DOHH2 (cell line): ENCODE data around the gene FOXN3.

ENCODE experiments used
- H3F3A ChIP-seq: fragments of 200-600 bp; sonication (generic), shearing (Covaris generic); 2 replicates; pipeline ENCODE4 v1.6.0; 2016; ENCODE audit warnings: antibody characterized with exemption, mild to moderate bottlenecking; ENCODE audit not compliant: control insufficient read depth, insufficient read depth
- H3K27ac ChIP-seq: fragments of 200-600 bp; sonication (generic); 2 replicates; pipeline ENCODE4 v1.5.1; 2014; ENCODE audit warnings: low read depth, mild to moderate bottlenecking, low read length, moderate library complexity
- H3K27me3 ChIP-seq: fragments of 200-600 bp; sonication (generic); 2 replicates; pipeline ENCODE4 v1.6.1; 2014; ENCODE audit warnings: mild to moderate bottlenecking, low read length, mixed read lengths; ENCODE audit not compliant: control insufficient read depth
- H3K36me3 ChIP-seq: fragments of 200-600 bp; sonication (generic); 2 replicates; pipeline ENCODE4 v1.6.1; 2014; ENCODE audit warnings: mild to moderate bottlenecking, low read length, moderate library complexity, mixed read lengths; ENCODE audit not compliant: control insufficient read depth
- H3K4me1 ChIP-seq: fragments of 200-600 bp; sonication (generic); 2 replicates; pipeline ENCODE4 v1.6.1; 2014; ENCODE audit warnings: mild to moderate bottlenecking, low read length, mixed read lengths; ENCODE audit not compliant: control insufficient read depth
- H3K4me2 ChIP-seq: fragments of 200-600 bp; sonication (generic); 2 replicates; pipeline ENCODE4 v1.6.0; 2014; ENCODE audit warnings: mild to moderate bottlenecking, low read length, moderate library complexity
- H3K4me3 ChIP-seq: fragments of 200-600 bp; sonication (generic); 2 replicates; pipeline ENCODE4 v1.5.1; 2014; ENCODE audit warnings: mild to moderate bottlenecking, low read length, mixed read lengths
- H3K79me2 ChIP-seq: fragments of 200-600 bp; sonication (generic); 2 replicates; pipeline ENCODE4 v1.6.1; 2014; ENCODE audit warnings: mild to moderate bottlenecking, low read length, mixed read lengths; ENCODE audit not compliant: control insufficient read depth
- H3K9me2 ChIP-seq: fragments of 200-600 bp; sonication (generic); replicated peaks from 2 replicates; pipeline ENCODE4 v1.6.1; 2014; ENCODE audit warnings: mild to moderate bottlenecking, low read length, mixed read lengths; ENCODE audit not compliant: control insufficient read depth
- H3K9me3 ChIP-seq: fragments of 200-600 bp; sonication (generic); 2 replicates; pipeline ENCODE4 v1.6.1; 2014; ENCODE audit warnings: antibody characterized with exemption, low read length, mixed read lengths; ENCODE audit not compliant: control insufficient read depth, insufficient read depth
- H4K20me1 ChIP-seq: fragments of 200-600 bp; sonication (generic); 2 replicates; pipeline ENCODE4 v1.6.0; 2014; ENCODE audit warnings: low read depth, mild to moderate bottlenecking, antibody characterized with exemption, low read length, moderate library complexity; ENCODE audit not compliant: control insufficient read depth, insufficient read depth
- EZH2phosphoT487 ChIP-seq: fragments of 200-600 bp; sonication (generic); IDR thresholded peaks from 2 replicates; pipeline ENCODE4 v1.6.1; 2017; ENCODE audit warnings: borderline replicate concordance, mild to moderate bottlenecking, antibody characterized with exemption, low read length, moderate library complexity, mixed read lengths
- TF ChIP-seq, protein P1 (sequence below): fragments of 200-600 bp; sonication (generic); IDR thresholded peaks from one replicate; pipeline ENCODE4 v1.5.1; 2014; ENCODE audit warnings: antibody characterized with exemption, mild to moderate bottlenecking, low read depth, low read length; ENCODE audit not compliant: poor library complexity, severe bottlenecking

FOXN3 gene

DNA sequence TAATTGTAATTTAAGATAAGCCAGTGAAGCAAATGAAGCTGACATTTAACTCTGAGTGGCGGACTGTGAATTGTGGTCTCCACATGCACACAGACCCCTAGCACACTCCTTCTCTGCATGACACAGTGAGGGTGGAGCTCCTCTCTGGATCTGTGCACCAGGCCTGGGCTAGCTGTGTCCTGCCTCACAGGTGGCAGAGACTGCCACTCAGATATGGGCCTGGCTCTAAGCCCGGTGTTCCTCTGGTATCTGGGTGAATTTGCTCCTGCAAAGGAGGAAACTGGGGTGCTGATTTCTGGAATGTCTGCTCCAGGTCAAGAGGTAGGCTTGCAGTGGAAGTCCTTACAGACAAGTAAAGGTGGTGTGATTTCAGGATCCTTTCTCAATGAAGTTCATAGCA is 282.4 kb downstream of the FOXN3 start:
- no peaks in the 10 kb centered on the region for H3K4me1 ChIP-seq
- H3K79me2 ChIP-seq = no peaks in the 10 kb centered on the region
- H3K4me3 ChIP-seq = no peak overlapping the region
- H3F3A ChIP-seq = no peaks in the 10 kb centered on the region
- H4K20me1 ChIP-seq = no peaks in the 10 kb centered on the region
- no peaks in the 10 kb centered on the region for H3K9me2 ChIP-seq
- H3K36me3 ChIP-seq = no peaks in the 10 kb centered on the region
- no peak overlapping the region for H3K27ac ChIP-seq
- no peak for TF ChIP-seq EZH2phosphoT487
- TF ChIP-seq, protein P1, sequence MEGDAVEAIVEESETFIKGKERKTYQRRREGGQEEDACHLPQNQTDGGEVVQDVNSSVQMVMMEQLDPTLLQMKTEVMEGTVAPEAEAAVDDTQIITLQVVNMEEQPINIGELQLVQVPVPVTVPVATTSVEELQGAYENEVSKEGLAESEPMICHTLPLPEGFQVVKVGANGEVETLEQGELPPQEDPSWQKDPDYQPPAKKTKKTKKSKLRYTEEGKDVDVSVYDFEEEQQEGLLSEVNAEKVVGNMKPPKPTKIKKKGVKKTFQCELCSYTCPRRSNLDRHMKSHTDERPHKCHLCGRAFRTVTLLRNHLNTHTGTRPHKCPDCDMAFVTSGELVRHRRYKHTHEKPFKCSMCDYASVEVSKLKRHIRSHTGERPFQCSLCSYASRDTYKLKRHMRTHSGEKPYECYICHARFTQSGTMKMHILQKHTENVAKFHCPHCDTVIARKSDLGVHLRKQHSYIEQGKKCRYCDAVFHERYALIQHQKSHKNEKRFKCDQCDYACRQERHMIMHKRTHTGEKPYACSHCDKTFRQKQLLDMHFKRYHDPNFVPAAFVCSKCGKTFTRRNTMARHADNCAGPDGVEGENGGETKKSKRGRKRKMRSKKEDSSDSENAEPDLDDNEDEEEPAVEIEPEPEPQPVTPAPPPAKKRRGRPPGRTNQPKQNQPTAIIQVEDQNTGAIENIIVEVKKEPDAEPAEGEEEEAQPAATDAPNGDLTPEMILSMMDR = no peak
- no peaks in the 10 kb centered on the region for H3K27me3 ChIP-seq
- no peak overlapping the region for H3K4me2 ChIP-seq
- H3K9me3 ChIP-seq = no peaks in the 10 kb centered on the region

DNA sequence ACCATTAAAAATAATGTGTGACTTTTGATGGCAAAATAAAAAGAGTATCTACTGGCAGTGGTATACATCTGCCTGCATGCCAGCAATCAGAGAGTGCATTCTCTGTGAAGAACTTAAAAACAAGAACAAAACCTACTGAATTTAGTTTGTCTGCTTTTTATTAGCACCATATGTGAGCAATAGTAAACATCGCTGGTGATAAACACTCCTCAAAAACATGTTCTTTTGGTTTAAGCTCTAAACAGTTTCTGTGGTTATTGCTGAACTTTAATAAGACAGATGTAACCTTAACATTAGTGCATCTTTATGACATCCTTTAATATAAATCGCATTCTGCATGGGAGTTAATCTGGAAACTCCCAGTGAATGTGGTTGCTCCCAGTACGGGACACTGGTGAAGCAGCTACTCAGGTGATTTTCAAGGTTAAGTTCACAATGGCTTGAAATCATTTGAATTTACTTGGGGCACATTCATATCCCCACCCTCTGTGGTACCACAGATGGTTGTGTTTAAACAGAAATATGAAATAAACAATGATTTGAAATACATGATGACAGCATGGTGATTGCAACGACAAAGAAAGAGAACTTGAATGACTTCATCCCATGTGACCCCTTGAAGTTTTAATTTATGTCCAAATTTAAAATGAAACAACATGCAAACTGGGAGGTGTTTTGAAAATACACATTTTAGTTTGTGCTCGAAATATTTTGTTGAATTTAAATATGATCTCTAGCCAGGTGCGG is 285.9 kb downstream of the FOXN3 start:
- Histone ChIP-seq H3K4me2 (no peak overlapping the region), H4K20me1 (no peaks in the 10 kb centered on the region), H3K9me2 (no peaks in the 10 kb centered on the region), H3K4me1 (no peaks in the 10 kb centered on the region), H3K4me3 (no peak overlapping the region), H3K27ac (no peak overlapping the region), H3F3A (no peaks in the 10 kb centered on the region), H3K9me3 (no peaks in the 10 kb centered on the region), H3K79me2 (no peaks in the 10 kb centered on the region), H3K27me3 (no peaks in the 10 kb centered on the region), H3K36me3 (no peaks in the 10 kb centered on the region)
- TF ChIP-seq, protein P1 = no peak
- TF ChIP-seq EZH2phosphoT487 = no peak

DNA sequence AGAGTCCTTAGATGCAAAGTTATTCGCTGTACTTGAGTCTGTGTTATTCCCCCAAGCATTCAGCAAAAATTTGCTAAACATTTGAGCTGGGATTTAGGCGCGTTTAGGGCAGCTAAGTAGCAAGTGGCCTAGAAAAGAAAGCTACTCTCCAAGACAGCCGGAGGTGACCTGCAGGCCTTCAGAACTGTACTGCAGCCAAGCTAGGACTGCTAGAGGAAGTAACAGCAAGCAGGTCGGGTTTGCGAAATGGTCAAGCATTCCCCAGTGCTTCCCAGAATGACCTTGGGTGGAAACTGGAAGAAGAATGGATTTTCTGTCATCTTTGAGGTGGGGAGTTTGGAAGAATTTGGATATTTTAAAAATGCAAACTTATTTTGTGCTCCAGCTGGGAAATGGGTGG is 287.5 kb downstream of the FOXN3 start:
- Histone ChIP-seq H3K9me3 (no peaks in the 10 kb centered on the region), H3K79me2 (no peaks in the 10 kb centered on the region), H3F3A (no peaks in the 10 kb centered on the region), H3K9me2 (no peaks in the 10 kb centered on the region), H3K36me3 (no peaks in the 10 kb centered on the region), H3K27ac (no peak overlapping the region), H4K20me1 (no peaks in the 10 kb centered on the region), H3K4me2 (no peak overlapping the region), H3K4me3 (no peak overlapping the region), H3K27me3 (no peaks in the 10 kb centered on the region), H3K4me1 (no peaks in the 10 kb centered on the region)
- TF ChIP-seq, protein P1 = no peak
- TF ChIP-seq EZH2phosphoT487 = no peak
